Ectodermal cell (in vitro differentiated cells): ENCODE measurements around the gene DYNC1I1. TPM values are rescaled to one million over a fixed set of nuclear protein-coding genes. Genes with fewer than 3 reads are reported as not detected.

ENCODE experiments used
- H3K27ac ChIP-seq: 2 replicates; pipeline ENCODE4 v1.7.0; 2013; ENCODE audit warnings: mild to moderate bottlenecking, low read depth, low read length; ENCODE audit not compliant: insufficient read depth, poor library complexity, severe bottlenecking
- H3K27me3 ChIP-seq: 2 replicates; pipeline ENCODE4 v1.7.0; 2013; ENCODE audit warnings: mild to moderate bottlenecking, low read length; ENCODE audit not compliant: insufficient read depth, control insufficient read depth, poor library complexity, severe bottlenecking
- H3K36me3 ChIP-seq: one replicate; pipeline ENCODE4 v1.7.0; 2013; ENCODE audit warnings: low read length; ENCODE audit not compliant: control insufficient read depth, insufficient read depth
- H3K4me1 ChIP-seq: one replicate; pipeline ENCODE4 v1.7.0; 2013; ENCODE audit warnings: low read length; ENCODE audit not compliant: control insufficient read depth, insufficient read depth
- H3K4me3 ChIP-seq: 2 replicates; pipeline ENCODE4 v1.7.0; 2013; ENCODE audit warnings: low read depth, low read length, control low read depth; ENCODE audit not compliant: insufficient read depth
- H3K9me3 ChIP-seq: 2 replicates; pipeline ENCODE4 v1.7.0; 2013; ENCODE audit warnings: mild to moderate bottlenecking, low read length, moderate library complexity; ENCODE audit not compliant: control insufficient read depth
- WGBS, 2 experiments: methylation state at CpG; one replicate each; pipeline ENCODE4 v1.1.7; 2013; ENCODE audit warnings: missing lambda C conversion rate in 2 of 2; 5-methylcytosine and 5-hydroxymethylcytosine counted together
- polyA plus RNA-seq, 4 experiments: library from polyadenylated mRNA; stranded (reverse); fragments of 50-300 nt; gene quantifications; one replicate each; pipeline ENCODE4 v1.2.3, GENCODE V29; 2013

The DYNC1I1 gene
- 1.5 TPM for polyA plus RNA-seq (2013, experiment 1 of 4)
- polyA plus RNA-seq (2013, experiment 2 of 4) = 1.5 TPM
- 0.64 TPM for polyA plus RNA-seq (2013, experiment 3 of 4)
- 1.4 TPM for polyA plus RNA-seq (2013, experiment 4 of 4)

GRCh38 chr7:95772298-95772770 lies at the start of gene DYNC1I1:
Gene DYNC1I1 (plus strand): TSS chr7:95772554. CDS start chr7:95804730, 32,176 bp downstream.
- H3K27ac ChIP-seq = no peak within 1 kb of the TSS
- peak within 1 kb of the TSS; percentile 54 for H3K4me3 ChIP-seq
- peaks cover 28% of the 10 kb centered on the region for H3K27me3 ChIP-seq
- 1% methylated on average over 49 of the region's 49 CpGs for WGBS, 2 experiments
- H3K9me3 ChIP-seq = no peaks in the 10 kb centered on the region
- H3K36me3 ChIP-seq = no peaks in the 10 kb centered on the region
- H3K4me1 ChIP-seq = peaks cover 3% of the 10 kb centered on the region

- Histone ChIP-seq H3K36me3 (no peaks in the 10 kb centered on the region), H3K4me1 (peaks cover 9% of the 10 kb centered on the region), H3K4me3 (no peak overlapping the region), H3K27ac (no peak overlapping the region), H3K27me3 (no peaks in the 10 kb centered on the region), H3K9me3 (no peaks in the 10 kb centered on the region)
- WGBS, 2 experiments = 11% methylated on average over 1 of the region's 2 CpGs; no CpG with 5 or more reads in 1 of the 2 experiments
These were observed 48.7 kb upstream of the DYNC1I1 start for GRCh38 chr7:95723583-95724180.

GRCh38 chr7:95725205-95725604 lies 47.1 kb upstream of the DYNC1I1 start:
- Histone ChIP-seq H3K27me3 (no peaks in the 10 kb centered on the region), H3K27ac (no peak overlapping the region), H3K9me3 (no peaks in the 10 kb centered on the region), H3K36me3 (no peaks in the 10 kb centered on the region), H3K4me1 (peaks cover 9% of the 10 kb centered on the region), H3K4me3 (no peak overlapping the region)
- WGBS, 2 experiments = 24 to 32% methylated on average over 1 of the region's 1 CpG

- WGBS, 2 experiments = 91 to 94% methylated on average over 4 of the region's 4 CpGs
- no peaks in the 10 kb centered on the region for H3K36me3 ChIP-seq
- no peak overlapping the region for H3K4me3 ChIP-seq
- H3K27ac ChIP-seq = no peak overlapping the region
- H3K27me3 ChIP-seq = no peaks in the 10 kb centered on the region
- H3K9me3 ChIP-seq = no peaks in the 10 kb centered on the region
- peaks cover under 1% of the 10 kb centered on the region for H3K4me1 ChIP-seq
These were observed 41.7 kb upstream of the DYNC1I1 start for GRCh38 chr7:95730493-95731280.

- no peaks in the 10 kb centered on the region for H3K9me3 ChIP-seq
- H3K36me3 ChIP-seq = no peaks in the 10 kb centered on the region
- 86 to 88% methylated on average over 3 of the region's 3 CpGs for WGBS, 2 experiments
- no peak overlapping the region for H3K27ac ChIP-seq
- no peaks in the 10 kb centered on the region for H3K4me1 ChIP-seq
- H3K27me3 ChIP-seq = no peaks in the 10 kb centered on the region
- no peak overlapping the region for H3K4me3 ChIP-seq
These were observed 35.7 kb upstream of the DYNC1I1 start for GRCh38 chr7:95736635-95737034.

- 92 to 96% methylated on average over 3 of the region's 3 CpGs for WGBS, 2 experiments
- Histone ChIP-seq H3K9me3 (no peaks in the 10 kb centered on the region), H3K4me1 (no peaks in the 10 kb centered on the region), H3K4me3 (no peak overlapping the region), H3K27me3 (no peaks in the 10 kb centered on the region), H3K36me3 (no peaks in the 10 kb centered on the region), H3K27ac (no peak overlapping the region)
These were observed 34.4 kb upstream of the DYNC1I1 start for GRCh38 chr7:95737828-95738505.

- WGBS, 2 experiments = 92% methylated on average over 2 of the region's 3 CpGs; no CpG with 5 or more reads in 1 of the 2 experiments
- Histone ChIP-seq H3K9me3 (no peaks in the 10 kb centered on the region), H3K27me3 (no peaks in the 10 kb centered on the region), H3K4me1 (no peaks in the 10 kb centered on the region), H3K4me3 (no peak overlapping the region), H3K36me3 (no peaks in the 10 kb centered on the region), H3K27ac (no peak overlapping the region)
These were observed 23.3 kb upstream of the DYNC1I1 start for GRCh38 chr7:95749044-95749443.

GRCh38 chr7:95749515-95749914 lies 22.8 kb upstream of the DYNC1I1 start:
- Histone ChIP-seq H3K27me3 (no peaks in the 10 kb centered on the region), H3K4me1 (no peaks in the 10 kb centered on the region), H3K4me3 (no peak overlapping the region), H3K36me3 (no peaks in the 10 kb centered on the region), H3K27ac (no peak overlapping the region), H3K9me3 (no peaks in the 10 kb centered on the region)

- no peaks in the 10 kb centered on the region for H3K27me3 ChIP-seq
- no peaks in the 10 kb centered on the region for H3K4me1 ChIP-seq
- H3K4me3 ChIP-seq = no peak overlapping the region
- no peak overlapping the region for H3K27ac ChIP-seq
- no peaks in the 10 kb centered on the region for H3K9me3 ChIP-seq
- no peaks in the 10 kb centered on the region for H3K36me3 ChIP-seq
These were observed 18.9 kb upstream of the DYNC1I1 start for GRCh38 chr7:95753440-95753839.
